SK-N-SH treated with all-trans-retinoic acid at 6 μM for 48 hours (cell line): ENCODE measurements around the gene CTSF.

Experiments
- ATAC-seq: fragments of 200-7000 bp; cut with Tn5 transposase; 3 replicates; pipeline ENCODE4 v1.9.1; 2020; ENCODE audit warnings: mild to moderate bottlenecking, moderate library complexity
- ARNTL ChIP-seq: fragments of 450-650 bp; formaldehyde crosslinking; IDR thresholded peaks from 2 replicates; pipeline ENCODE4 v1.5.0; 2020; ENCODE audit warnings: low read depth, mild to moderate bottlenecking, moderate library complexity, borderline replicate concordance
- BACH2 ChIP-seq: fragments of 250-450 bp; sonication (Bioruptor Pico); IDR thresholded peaks from 2 replicates; pipeline ENCODE4 v1.9.0; 2021; ENCODE audit warnings: mild to moderate bottlenecking, borderline replicate concordance
- CSDC2 ChIP-seq: fragments of 250-450 bp; sonication (Bioruptor Pico); IDR thresholded peaks from 2 replicates; pipeline ENCODE4 v1.5.0; 2020; ENCODE audit warnings: mild to moderate bottlenecking, moderate library complexity
- ESRRG ChIP-seq: fragments of 250-450 bp; sonication (Bioruptor Pico); IDR thresholded peaks from 2 replicates; pipeline ENCODE4 v1.6.1; 2021; ENCODE audit warnings: mild to moderate bottlenecking
- GLIS3 ChIP-seq: fragments of 250-450 bp; sonication (Bioruptor Pico); IDR thresholded peaks from 2 replicates; pipeline ENCODE4 v1.5.0; 2020; ENCODE audit warnings: mild to moderate bottlenecking, moderate library complexity
- ISL1 ChIP-seq: fragments of 250-450 bp; sonication (Bioruptor Pico); IDR thresholded peaks from 2 replicates; pipeline ENCODE4 v2.1.2; 2022; ENCODE audit warnings: mild to moderate bottlenecking, moderate library complexity
- OSR1 ChIP-seq: fragments of 250-450 bp; sonication (Bioruptor Pico); IDR thresholded peaks from 2 replicates; pipeline ENCODE4 v1.8.0; 2022; ENCODE audit warnings: moderate library complexity, mild to moderate bottlenecking, inconsistent platforms
- PPARA ChIP-seq: fragments of 250-450 bp; sonication (Bioruptor Pico); IDR thresholded peaks from 2 replicates; pipeline ENCODE4 v1.5.0; 2020; ENCODE audit warnings: mild to moderate bottlenecking, borderline replicate concordance
- RARB ChIP-seq: fragments of 250-450 bp; sonication (Bioruptor Pico); IDR thresholded peaks from 2 replicates; pipeline ENCODE4 v1.8.0; 2021; ENCODE audit warnings: mild to moderate bottlenecking, moderate library complexity
- SNAI2 ChIP-seq: fragments of 250-450 bp; sonication (Bioruptor Pico); IDR thresholded peaks from 2 replicates; pipeline ENCODE4 v1.5.0; 2020; ENCODE audit warnings: mild to moderate bottlenecking, moderate library complexity
- TCF4 ChIP-seq: fragments of 250-450 bp; sonication (Bioruptor Pico); IDR thresholded peaks from 2 replicates; pipeline ENCODE4 v1.8.0; 2021; ENCODE audit warnings: mild to moderate bottlenecking, moderate library complexity, borderline replicate concordance
- TOX ChIP-seq: fragments of 250-450 bp; sonication (Bioruptor Pico); IDR thresholded peaks from 2 replicates; pipeline ENCODE4 v1.8.0; 2021; ENCODE audit warnings: mild to moderate bottlenecking, moderate library complexity, borderline replicate concordance
- ZC3H10 ChIP-seq: fragments of 250-450 bp; sonication (Bioruptor Pico); IDR thresholded peaks from 2 replicates; pipeline ENCODE4 v1.5.1; 2021; ENCODE audit warnings: mild to moderate bottlenecking, moderate library complexity
- ZFP3 ChIP-seq: fragments of 250-450 bp; sonication (Bioruptor Pico); IDR thresholded peaks from 2 replicates; pipeline ENCODE4 v1.5.0; 2020; ENCODE audit warnings: mild to moderate bottlenecking, moderate library complexity
- ZFP30 ChIP-seq: fragments of 450-650 bp; formaldehyde crosslinking; IDR thresholded peaks from 2 replicates; pipeline ENCODE4 v1.5.0; 2022; ENCODE audit warnings: mild to moderate bottlenecking, moderate library complexity
- ZNF565 ChIP-seq: fragments of 450-650 bp; formaldehyde crosslinking; conservative IDR thresholded peaks from 2 replicates; pipeline ENCODE4 v1.5.0; 2020; ENCODE audit warnings: low read depth, mild to moderate bottlenecking, moderate library complexity
- ZNF70 ChIP-seq: fragments of 450-650 bp; formaldehyde crosslinking; IDR thresholded peaks from 2 replicates; pipeline ENCODE4 v1.5.0; 2020; ENCODE audit warnings: mild to moderate bottlenecking, moderate library complexity
- ZNF8 ChIP-seq: fragments of 450-650 bp; formaldehyde crosslinking; IDR thresholded peaks from 2 replicates; pipeline ENCODE4 v1.5.0; 2020; ENCODE audit warnings: mild to moderate bottlenecking, moderate library complexity
- TF ChIP-seq, protein P1 (sequence below): fragments of 250-450 bp; sonication (Bioruptor Pico); IDR thresholded peaks from 2 replicates; pipeline ENCODE4 v1.8.0; 2021; ENCODE audit warnings: low read depth, mild to moderate bottlenecking, moderate library complexity, borderline replicate concordance
- TF ChIP-seq, protein P2 (sequence below): fragments of 250-450 bp; sonication (Bioruptor Pico); IDR thresholded peaks from 2 replicates; pipeline ENCODE4 v1.5.0; 2020; ENCODE audit warnings: mild to moderate bottlenecking, moderate library complexity
- TF ChIP-seq, protein P3 (sequence below): fragments of 250-450 bp; sonication (Bioruptor Pico); IDR thresholded peaks from 2 replicates; pipeline ENCODE4 v1.5.1; 2021; ENCODE audit warnings: mild to moderate bottlenecking, moderate library complexity
- TF ChIP-seq, protein P4 (sequence below): fragments of 250-450 bp; sonication (Bioruptor Pico); IDR thresholded peaks from 2 replicates; pipeline ENCODE4 v1.5.1; 2020; ENCODE audit warnings: low read depth, mild to moderate bottlenecking, moderate library complexity
- TF ChIP-seq, protein P5 (sequence below): fragments of 250-450 bp; sonication (Bioruptor Pico); IDR thresholded peaks from 2 replicates; pipeline ENCODE4 v1.8.0; 2020; ENCODE audit warnings: mild to moderate bottlenecking, moderate library complexity, borderline replicate concordance

The CTSF gene

DNA sequence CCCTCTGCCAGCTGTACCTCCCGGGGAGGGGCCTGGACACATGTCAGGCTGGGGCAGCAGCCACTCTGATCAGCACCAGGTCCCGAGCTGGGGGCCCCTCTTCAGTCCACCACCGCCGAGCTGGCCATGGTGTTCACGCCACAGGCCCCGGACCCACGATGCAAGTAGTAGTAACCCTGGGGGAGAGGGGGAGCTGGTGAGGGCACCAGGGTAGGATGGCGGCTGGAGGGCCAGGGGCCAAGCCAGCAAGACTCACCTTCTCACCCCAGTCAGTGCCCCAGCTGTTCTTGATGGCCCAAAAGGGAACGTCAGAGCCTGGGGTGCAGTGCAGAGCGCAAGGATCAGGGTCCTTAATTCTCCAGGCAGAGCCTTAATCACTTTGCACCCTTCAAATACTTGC, 4.6 kb downstream of the CTSF start:
- ATAC-seq: no peak
- no peak for TF ChIP-seq PPARA (CRISPR knock-in tag)
- no peak for TF ChIP-seq ZC3H10 (CRISPR knock-in tag)
- TF ChIP-seq, protein P1, sequence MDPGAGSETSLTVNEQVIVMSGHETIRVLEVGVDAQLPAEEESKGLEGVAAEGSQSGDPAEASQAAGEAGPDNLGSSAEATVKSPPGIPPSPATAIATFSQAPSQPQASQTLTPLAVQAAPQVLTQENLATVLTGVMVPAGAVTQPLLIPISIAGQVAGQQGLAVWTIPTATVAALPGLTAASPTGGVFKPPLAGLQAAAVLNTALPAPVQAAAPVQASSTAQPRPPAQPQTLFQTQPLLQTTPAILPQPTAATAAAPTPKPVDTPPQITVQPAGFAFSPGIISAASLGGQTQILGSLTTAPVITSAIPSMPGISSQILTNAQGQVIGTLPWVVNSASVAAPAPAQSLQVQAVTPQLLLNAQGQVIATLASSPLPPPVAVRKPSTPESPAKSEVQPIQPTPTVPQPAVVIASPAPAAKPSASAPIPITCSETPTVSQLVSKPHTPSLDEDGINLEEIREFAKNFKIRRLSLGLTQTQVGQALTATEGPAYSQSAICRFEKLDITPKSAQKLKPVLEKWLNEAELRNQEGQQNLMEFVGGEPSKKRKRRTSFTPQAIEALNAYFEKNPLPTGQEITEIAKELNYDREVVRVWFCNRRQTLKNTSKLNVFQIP (CRISPR knock-in tag): no peak
- TF ChIP-seq, protein P2, sequence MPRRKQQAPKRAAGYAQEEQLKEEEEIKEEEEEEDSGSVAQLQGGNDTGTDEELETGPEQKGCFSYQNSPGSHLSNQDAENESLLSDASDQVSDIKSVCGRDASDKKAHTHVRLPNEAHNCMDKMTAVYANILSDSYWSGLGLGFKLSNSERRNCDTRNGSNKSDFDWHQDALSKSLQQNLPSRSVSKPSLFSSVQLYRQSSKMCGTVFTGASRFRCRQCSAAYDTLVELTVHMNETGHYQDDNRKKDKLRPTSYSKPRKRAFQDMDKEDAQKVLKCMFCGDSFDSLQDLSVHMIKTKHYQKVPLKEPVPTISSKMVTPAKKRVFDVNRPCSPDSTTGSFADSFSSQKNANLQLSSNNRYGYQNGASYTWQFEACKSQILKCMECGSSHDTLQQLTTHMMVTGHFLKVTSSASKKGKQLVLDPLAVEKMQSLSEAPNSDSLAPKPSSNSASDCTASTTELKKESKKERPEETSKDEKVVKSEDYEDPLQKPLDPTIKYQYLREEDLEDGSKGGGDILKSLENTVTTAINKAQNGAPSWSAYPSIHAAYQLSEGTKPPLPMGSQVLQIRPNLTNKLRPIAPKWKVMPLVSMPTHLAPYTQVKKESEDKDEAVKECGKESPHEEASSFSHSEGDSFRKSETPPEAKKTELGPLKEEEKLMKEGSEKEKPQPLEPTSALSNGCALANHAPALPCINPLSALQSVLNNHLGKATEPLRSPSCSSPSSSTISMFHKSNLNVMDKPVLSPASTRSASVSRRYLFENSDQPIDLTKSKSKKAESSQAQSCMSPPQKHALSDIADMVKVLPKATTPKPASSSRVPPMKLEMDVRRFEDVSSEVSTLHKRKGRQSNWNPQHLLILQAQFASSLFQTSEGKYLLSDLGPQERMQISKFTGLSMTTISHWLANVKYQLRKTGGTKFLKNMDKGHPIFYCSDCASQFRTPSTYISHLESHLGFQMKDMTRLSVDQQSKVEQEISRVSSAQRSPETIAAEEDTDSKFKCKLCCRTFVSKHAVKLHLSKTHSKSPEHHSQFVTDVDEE (CRISPR knock-in tag): no peak
- no peak for TF ChIP-seq ESRRG (CRISPR knock-in tag)
- TF ChIP-seq ZNF70 (CRISPR knock-in tag): no peak
- no peak for TF ChIP-seq ZNF8 (CRISPR knock-in tag)
- TF ChIP-seq OSR1: no peak
- TF ChIP-seq ZFP3 (CRISPR knock-in tag): no peak
- TF ChIP-seq, protein P3, sequence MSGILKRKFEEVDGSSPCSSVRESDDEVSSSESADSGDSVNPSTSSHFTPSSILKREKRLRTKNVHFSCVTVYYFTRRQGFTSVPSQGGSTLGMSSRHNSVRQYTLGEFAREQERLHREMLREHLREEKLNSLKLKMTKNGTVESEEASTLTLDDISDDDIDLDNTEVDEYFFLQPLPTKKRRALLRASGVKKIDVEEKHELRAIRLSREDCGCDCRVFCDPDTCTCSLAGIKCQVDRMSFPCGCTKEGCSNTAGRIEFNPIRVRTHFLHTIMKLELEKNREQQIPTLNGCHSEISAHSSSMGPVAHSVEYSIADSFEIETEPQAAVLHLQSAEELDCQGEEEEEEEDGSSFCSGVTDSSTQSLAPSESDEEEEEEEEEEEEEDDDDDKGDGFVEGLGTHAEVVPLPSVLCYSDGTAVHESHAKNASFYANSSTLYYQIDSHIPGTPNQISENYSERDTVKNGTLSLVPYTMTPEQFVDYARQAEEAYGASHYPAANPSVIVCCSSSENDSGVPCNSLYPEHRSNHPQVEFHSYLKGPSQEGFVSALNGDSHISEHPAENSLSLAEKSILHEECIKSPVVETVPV (CRISPR knock-in tag): no peak
- TF ChIP-seq TOX: no peak
- TF ChIP-seq ISL1 (CRISPR knock-in tag): no peak
- TF ChIP-seq ARNTL: no peak
- TF ChIP-seq, all 23 proteins: peak for 0

DNA sequence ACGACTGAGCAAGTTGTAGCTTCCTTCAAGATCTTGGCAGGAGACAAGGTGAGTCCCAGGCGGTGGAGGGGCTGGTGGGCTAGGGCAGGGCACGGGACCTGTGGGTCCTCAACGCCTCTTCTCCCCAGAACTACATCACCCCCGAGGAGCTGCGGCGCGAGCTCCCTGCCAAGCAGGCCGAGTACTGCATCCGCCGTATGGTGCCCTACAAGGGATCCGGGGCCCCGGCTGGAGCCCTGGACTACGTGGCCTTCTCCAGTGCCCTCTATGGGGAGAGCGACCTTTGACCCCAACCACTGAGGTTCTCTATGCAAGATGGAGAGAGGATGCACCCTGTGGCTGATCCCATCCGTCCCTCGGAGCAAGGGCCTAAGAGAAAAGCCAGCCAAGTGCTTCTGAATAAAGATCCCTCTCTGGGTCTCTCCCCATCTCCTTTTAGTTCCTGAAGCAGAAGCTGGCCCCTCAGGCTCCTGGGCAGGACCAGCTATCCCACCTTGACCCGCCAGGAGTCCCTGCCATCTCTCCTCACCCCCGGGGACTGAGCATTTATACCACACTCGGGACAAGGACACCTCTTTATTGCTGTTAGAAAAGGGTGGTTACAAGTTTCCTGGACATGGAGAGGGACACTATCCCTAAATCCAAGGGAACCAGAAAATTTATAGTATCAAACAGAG, 5.4 kb downstream of the CTSF start:
- no peak for ATAC-seq
- TF ChIP-seq, protein P4, sequence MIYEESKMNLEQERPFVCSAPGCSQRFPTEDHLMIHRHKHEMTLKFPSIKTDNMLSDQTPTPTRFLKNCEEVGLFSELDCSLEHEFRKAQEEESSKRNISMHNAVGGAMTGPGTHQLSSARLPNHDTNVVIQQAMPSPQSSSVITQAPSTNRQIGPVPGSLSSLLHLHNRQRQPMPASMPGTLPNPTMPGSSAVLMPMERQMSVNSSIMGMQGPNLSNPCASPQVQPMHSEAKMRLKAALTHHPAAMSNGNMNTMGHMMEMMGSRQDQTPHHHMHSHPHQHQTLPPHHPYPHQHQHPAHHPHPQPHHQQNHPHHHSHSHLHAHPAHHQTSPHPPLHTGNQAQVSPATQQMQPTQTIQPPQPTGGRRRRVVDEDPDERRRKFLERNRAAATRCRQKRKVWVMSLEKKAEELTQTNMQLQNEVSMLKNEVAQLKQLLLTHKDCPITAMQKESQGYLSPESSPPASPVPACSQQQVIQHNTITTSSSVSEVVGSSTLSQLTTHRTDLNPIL: no peak
- no peak for TF ChIP-seq PPARA (CRISPR knock-in tag)
- no peak for TF ChIP-seq ZNF565
- TF ChIP-seq ARNTL: no peak
- no peak for TF ChIP-seq BACH2 (CRISPR knock-in tag)
- TF ChIP-seq ISL1 (CRISPR knock-in tag): no peak
- TF ChIP-seq TCF4 (CRISPR knock-in tag): no peak
- no peak for TF ChIP-seq RARB (CRISPR knock-in tag)
- no peak for TF ChIP-seq TOX
- no peak for TF ChIP-seq ESRRG (CRISPR knock-in tag)
- TF ChIP-seq CSDC2 (CRISPR knock-in tag): no peak
- TF ChIP-seq GLIS3 (CRISPR knock-in tag): no peak
- TF ChIP-seq, protein P5, sequence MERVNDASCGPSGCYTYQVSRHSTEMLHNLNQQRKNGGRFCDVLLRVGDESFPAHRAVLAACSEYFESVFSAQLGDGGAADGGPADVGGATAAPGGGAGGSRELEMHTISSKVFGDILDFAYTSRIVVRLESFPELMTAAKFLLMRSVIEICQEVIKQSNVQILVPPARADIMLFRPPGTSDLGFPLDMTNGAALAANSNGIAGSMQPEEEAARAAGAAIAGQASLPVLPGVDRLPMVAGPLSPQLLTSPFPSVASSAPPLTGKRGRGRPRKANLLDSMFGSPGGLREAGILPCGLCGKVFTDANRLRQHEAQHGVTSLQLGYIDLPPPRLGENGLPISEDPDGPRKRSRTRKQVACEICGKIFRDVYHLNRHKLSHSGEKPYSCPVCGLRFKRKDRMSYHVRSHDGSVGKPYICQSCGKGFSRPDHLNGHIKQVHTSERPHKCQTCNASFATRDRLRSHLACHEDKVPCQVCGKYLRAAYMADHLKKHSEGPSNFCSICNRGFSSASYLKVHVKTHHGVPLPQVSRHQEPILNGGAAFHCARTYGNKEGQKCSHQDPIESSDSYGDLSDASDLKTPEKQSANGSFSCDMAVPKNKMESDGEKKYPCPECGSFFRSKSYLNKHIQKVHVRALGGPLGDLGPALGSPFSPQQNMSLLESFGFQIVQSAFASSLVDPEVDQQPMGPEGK (CRISPR knock-in tag): no peak
- no peak for TF ChIP-seq ZFP30 (CRISPR knock-in tag)
- TF ChIP-seq, protein P3 (CRISPR knock-in tag): no peak
- TF ChIP-seq, protein P1 (CRISPR knock-in tag): no peak
- no peak for TF ChIP-seq ZNF8 (CRISPR knock-in tag)
- TF ChIP-seq ZNF70 (CRISPR knock-in tag): no peak
- TF ChIP-seq ZFP3 (CRISPR knock-in tag): no peak
- no peak for TF ChIP-seq SNAI2 (CRISPR knock-in tag)
